GM12875 (cell line): Measurements from ENCODE around the gene VPS50.

Experiments used
- H3K4me3 ChIP-seq: one replicate; pipeline ENCODE4 v1.5.1; 2011; ENCODE audit warnings: low read depth, low read length, control low read depth
- TF ChIP-seq, protein P1 (sequence below): IDR thresholded peaks from 2 replicates; pipeline ENCODE4 v1.5.1; 2011; ENCODE audit warnings: low read depth, mild to moderate bottlenecking, control low read depth, inconsistent platforms, low read length, moderate library complexity, borderline replicate concordance; ENCODE audit not compliant: insufficient read depth

The VPS50 gene

DNA sequence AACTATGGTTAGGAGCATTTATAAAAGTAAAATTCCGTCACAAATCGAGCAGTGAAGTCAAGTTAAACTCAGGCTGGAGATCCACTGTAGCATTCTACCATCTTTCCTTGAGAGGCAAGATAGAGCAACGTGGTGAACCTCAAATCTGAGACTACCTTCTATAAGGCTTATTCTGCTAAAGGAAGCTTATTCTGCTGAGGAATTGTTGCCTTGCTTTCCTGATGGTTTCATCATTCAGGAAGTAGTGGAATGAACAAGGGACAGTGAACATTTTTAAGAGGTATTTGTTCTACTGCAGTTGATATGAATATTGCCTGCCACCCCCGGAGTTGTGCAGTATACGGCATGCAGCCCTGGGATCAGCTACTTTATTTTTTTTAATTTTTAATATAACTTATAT lies 170.8 kb downstream of the VPS50 start:
- H3K4me3 ChIP-seq, result no peak overlapping the region
- TF ChIP-seq, protein P1, sequence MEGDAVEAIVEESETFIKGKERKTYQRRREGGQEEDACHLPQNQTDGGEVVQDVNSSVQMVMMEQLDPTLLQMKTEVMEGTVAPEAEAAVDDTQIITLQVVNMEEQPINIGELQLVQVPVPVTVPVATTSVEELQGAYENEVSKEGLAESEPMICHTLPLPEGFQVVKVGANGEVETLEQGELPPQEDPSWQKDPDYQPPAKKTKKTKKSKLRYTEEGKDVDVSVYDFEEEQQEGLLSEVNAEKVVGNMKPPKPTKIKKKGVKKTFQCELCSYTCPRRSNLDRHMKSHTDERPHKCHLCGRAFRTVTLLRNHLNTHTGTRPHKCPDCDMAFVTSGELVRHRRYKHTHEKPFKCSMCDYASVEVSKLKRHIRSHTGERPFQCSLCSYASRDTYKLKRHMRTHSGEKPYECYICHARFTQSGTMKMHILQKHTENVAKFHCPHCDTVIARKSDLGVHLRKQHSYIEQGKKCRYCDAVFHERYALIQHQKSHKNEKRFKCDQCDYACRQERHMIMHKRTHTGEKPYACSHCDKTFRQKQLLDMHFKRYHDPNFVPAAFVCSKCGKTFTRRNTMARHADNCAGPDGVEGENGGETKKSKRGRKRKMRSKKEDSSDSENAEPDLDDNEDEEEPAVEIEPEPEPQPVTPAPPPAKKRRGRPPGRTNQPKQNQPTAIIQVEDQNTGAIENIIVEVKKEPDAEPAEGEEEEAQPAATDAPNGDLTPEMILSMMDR, result no peak

DNA sequence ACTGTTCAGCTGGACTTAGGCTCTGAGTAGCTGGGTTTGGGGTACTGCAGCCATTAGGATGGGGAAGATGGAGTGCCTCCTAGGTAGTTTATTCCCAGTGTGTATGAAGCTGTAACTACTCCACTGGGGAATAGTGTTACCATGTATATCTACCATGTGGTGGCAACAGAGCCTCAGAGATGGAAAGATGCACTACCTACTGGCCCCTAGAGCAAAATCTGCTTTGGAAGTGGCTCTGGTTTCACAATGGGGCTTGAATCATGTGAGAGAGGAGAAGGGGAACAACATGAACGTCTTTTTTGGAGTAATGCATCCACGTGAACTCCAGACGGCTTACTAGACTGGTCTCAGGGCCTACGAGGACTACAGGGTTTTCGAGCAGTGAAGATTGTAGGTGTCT lies 175.1 kb downstream of the VPS50 start:
- TF ChIP-seq, protein P1, result no peak
- no peak overlapping the region for H3K4me3 ChIP-seq

- H3K4me3 ChIP-seq, result no peak overlapping the region
- TF ChIP-seq, protein P1, result no peak
These were observed 177.2 kb downstream of the VPS50 start for GRCh38 chr7:93409324-93409723.
